HG03460 (cell line): Measurements from ENCODE around the gene TBC1D14.
A peak's percentile ranks its signal among the peaks of the same experiment; 100 is the strongest.
"Not testable (repeated sequence)": the region's sequence is repeated elsewhere in the genome, so short reads cannot be mapped to it uniquely, and the experiment has no call there.

Source experiments
- ATAC-seq: cut with Tn5 transposase; IDR thresholded peaks from one replicate; pipeline ENCODE4 v1.9.1; 2021; ENCODE audit not compliant: unreplicated experiment

The TBC1D14 gene

DNA sequence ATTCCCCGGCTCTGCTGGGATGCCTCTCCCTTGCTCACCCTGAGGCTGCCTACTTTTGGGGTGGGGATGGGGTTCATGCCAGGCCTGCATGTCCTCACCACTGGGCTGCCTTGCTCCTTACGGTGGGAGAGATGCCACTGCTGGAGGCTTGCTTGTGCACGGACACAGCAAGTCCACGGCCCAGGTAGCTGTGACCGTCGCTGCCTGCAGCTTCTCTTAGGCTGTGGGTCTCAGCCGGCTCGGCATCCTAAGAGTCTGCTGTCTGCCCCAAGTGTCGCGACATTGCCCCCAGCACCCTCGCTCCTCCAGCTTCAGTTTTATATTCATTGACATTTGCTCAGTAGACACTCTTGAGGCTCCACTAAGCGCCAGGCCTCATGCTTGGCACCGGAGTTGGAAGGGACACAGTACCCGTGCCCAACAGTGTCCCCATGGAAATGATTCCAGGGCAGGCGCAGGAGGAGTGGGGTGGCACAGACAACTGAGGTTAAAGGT is 58.3 kb downstream of the TBC1D14 start:
- ATAC-seq = no peak

DNA sequence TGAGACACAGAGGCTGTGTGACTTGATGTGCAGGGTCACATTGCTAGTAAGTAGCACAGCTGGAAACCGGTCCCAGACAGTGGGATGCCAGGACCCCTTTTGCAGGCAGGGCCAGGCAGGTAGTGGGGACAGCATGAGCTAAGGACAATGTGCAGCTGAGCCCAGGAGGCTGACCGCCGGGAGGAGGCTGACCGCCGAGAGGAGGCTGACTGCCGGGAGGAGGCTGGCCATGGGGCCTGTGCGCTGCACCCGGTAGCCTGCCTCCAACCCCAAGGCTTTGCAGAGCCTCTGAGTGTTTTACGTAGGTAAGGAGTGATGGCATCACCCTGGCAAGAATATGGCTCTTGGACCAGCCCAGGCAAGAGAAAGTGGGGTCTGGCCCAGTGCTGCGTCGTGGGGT is 58.9 kb downstream of the TBC1D14 start:
- no peak for ATAC-seq

- peak; percentile 90 for ATAC-seq
Observed at GRCh38 chr4:6969826-6970800, 60.5 kb downstream of the TBC1D14 start.

- ATAC-seq = no peak
Observed at GRCh38 chr4:6971536-6972374, 62.1 kb downstream of the TBC1D14 start.

DNA sequence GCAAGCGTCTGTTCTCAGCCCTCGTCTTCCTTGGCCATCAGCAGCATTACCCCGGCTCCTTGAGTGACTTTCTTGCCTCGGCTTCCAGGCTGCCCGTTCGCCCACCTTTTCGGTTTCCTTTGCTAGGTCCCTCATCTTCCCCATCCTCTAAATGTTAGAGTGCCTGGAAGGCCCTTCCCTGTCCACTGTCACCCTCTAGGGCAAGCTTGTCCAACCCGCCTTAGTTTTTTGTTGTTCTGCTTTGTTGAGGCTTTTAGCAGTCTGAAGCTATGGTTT is 62.7 kb downstream of the TBC1D14 start:
- ATAC-seq = no peak

DNA sequence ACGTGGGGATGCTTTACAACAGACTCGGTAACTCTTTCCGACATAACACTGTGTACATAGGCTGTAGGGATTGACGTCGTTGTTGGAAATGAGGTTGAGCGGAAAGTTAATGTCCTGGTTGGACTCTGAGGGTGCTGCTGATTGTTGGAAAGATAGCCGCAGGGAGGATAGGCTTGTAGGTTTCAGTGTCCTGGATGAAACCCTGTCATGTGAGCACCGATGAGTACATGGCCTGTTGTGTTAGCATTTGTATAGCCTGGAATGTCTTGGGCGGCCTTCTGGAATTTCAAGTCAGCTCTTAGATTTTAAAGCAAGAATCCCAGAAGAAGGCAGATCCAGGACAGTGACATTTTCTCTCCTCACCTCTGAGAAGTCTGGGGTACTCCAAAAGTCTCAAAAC is 63.3 kb downstream of the TBC1D14 start:
- ATAC-seq = no peak

- peak; percentile 58 for ATAC-seq
Observed at GRCh38 chr4:6974138-6974848, 64.7 kb downstream of the TBC1D14 start.

DNA sequence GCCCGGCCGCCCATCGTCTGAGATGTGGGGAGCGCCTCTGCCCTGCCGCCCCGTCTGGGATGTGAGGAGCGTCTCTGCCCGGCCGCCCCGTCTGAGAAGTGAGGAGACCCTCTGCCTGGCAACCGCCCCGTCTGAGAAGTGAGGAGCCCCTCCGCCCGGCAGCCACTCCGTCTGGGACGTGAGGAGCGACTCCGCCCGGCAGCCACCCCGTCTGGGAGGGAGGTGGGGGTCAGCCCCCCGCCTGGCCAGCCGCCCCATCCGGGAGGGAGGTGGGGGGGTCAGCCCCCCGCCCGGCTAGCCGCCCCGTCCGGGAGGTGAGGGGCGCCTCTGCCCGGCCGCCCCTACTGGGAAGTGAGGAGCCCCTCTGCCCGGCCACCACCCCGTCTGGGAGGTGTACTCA is 68.2 kb downstream of the TBC1D14 start:
- not testable (repeated sequence) for ATAC-seq

DNA sequence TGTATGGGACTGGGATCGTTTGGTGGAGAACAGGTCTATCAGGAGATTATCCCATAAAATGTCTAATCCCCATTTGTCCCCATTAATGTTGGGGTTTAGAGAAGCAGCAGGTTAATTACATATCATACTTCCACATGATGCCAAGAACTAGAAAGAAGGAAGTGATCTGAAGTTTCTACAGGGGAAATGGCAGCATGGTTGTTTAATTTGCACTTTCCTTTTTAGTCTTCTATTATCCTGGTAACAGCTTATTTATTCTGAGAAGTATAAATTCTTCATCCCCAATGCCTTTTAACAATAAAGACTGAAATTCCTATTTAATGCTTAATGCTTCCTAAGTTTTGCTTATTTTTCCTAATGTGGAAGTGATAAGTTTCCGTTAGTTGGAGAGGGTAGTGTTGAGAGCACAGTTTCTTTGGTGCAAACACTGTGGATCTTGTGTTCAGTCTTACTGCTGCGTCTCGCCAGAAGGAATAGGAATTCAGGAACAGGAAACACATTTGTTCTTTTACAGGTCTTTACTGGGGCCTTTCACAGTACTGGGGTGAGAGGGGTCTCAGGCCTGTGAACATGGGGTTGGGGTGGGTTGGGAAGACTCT is 74.0 kb downstream of the TBC1D14 start:
- ATAC-seq = no peak

- ATAC-seq = no peak
Observed at GRCh38 chr4:6984612-6985425, 75.2 kb downstream of the TBC1D14 start.

GRCh38 chr4:6986072-6986780 is 76.6 kb downstream of the TBC1D14 start:
- no peak for ATAC-seq

GRCh38 chr4:6986781-6987587 is 77.4 kb downstream of the TBC1D14 start:
- ATAC-seq = peak; percentile 69

GRCh38 chr4:6987588-6987961 is 77.9 kb downstream of the TBC1D14 start:
- ATAC-seq = no peak

GRCh38 chr4:6988016-6988715 is 78.5 kb downstream of the TBC1D14 start:
- ATAC-seq = no peak

DNA sequence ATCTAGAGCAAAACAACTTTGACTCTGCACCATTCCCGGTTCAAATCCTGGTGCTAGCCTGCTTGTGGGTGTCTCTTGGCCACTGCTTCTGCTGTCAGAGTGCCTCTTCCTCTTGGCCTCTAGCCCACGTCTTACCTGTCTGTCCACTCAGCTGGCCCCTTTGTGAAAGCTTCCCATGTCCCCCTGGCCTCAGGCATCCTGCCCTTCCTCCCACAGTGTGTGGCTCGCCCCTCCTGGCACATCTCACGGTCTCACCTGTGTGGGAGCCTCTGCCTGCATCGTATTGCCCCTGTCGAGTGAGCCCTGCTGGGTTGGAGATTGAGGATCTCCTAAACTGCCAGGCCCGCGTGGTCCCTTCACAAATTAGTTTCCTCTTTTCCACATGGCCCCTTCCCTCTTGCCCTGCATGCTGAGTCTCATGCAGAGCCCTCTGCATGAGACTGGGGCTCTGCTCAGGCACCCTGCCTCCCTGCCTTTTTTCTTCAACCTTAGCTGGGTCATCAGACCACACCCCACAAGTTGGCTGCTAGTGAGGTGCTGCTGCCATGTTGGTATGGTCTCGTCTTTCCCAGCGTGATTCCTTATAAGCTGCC is 79.8 kb downstream of the TBC1D14 start:
- no peak for ATAC-seq

GRCh38 chr4:6990661-6991060 is 81.0 kb downstream of the TBC1D14 start:
- ATAC-seq = no peak

- ATAC-seq = no peak
Observed at GRCh38 chr4:6991249-6991648, 81.6 kb downstream of the TBC1D14 start.
